ENCODE results near the gene MPL.

Gene MPL

GRCh38 chr1:43306688-43307457 is 30.7 kb upstream of the MPL start:
- no peak for DNase-seq

- no peak for DNase-seq
Measured at GRCh38 chr1:43307458-43308158, 30.0 kb upstream of the MPL start.

- no peak for DNase-seq
Measured at GRCh38 chr1:43308635-43309404, 28.8 kb upstream of the MPL start.

GRCh38 chr1:43309405-43310025 is 28.1 kb upstream of the MPL start:
- DNase-seq = no peak

GRCh38 chr1:43311521-43311920 is 26.1 kb upstream of the MPL start:
- DNase-seq = no peak

- DNase-seq = no peak
Measured at GRCh38 chr1:43312212-43312623, 25.4 kb upstream of the MPL start.

- DNase-seq = no peak
Measured at GRCh38 chr1:43312663-43313515, 24.7 kb upstream of the MPL start.

GRCh38 chr1:43313771-43314170 is 23.8 kb upstream of the MPL start:
- no peak for DNase-seq

GRCh38 chr1:43314233-43314632 is 23.4 kb upstream of the MPL start:
- DNase-seq = no peak

GRCh38 chr1:43315481-43315880 is 22.1 kb upstream of the MPL start:
- DNase-seq = no peak

- no peak for DNase-seq
Measured at GRCh38 chr1:43315963-43316737, 21.5 kb upstream of the MPL start.

- DNase-seq = no peak
Measured at GRCh38 chr1:43316738-43317520, 20.7 kb upstream of the MPL start.

- DNase-seq = no peak
Measured at GRCh38 chr1:43317817-43318471, 19.7 kb upstream of the MPL start.

- no peak for DNase-seq
Measured at GRCh38 chr1:43318831-43319230, 18.8 kb upstream of the MPL start.

- no peak for DNase-seq
Measured at GRCh38 chr1:43319288-43319687, 18.3 kb upstream of the MPL start.

- DNase-seq = no peak
Measured at GRCh38 chr1:43319766-43320165, 17.9 kb upstream of the MPL start.

- DNase-seq = no peak
Measured at GRCh38 chr1:43321331-43321891, 16.2 kb upstream of the MPL start.

- no peak for DNase-seq
Measured at GRCh38 chr1:43322506-43322905, 15.1 kb upstream of the MPL start.

GRCh38 chr1:43324810-43325209 is 12.8 kb upstream of the MPL start:
- no peak for DNase-seq

- no peak for DNase-seq
Measured at GRCh38 chr1:43325381-43325780, 12.2 kb upstream of the MPL start.
